ENCODE results near the gene TBC1D16. TPM values are rescaled to one million over a fixed set of nuclear protein-coding genes. Genes with fewer than 3 reads are reported as not detected.

TBC1D16 gene
- total RNA-seq, 6 experiments from 2014 or later: 15.1 to 25.5 (median 17.9) TPM

DNA sequence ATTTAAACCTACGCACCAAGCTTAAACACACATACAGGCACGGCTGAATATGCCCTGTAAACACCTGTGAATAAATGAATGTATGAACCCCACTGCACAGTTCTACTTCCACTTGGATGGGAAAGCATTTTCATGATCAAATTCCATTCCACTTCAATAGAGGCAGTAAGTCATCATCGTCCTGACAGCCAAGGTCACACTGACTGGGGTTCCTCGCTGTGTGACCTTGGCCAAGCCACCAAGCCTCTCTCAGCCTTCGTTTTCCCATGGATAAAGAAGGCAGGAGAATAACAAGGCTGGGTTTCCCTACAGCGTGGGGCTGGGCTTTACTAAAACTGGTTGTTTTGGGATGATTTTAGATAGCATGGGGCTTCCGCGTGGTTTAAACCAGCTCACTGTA lies 82.8 kb downstream of the TBC1D16 start:
- no peaks in the 10 kb centered on the region for H3K36me3 Mint-ChIP-seq (ENCODE audit: low read depth)
- no peaks in the 10 kb centered on the region for H3K4me1 Mint-ChIP-seq (ENCODE audit: low read depth)
- H3K4me3 Mint-ChIP-seq: no peak overlapping the region

DNA sequence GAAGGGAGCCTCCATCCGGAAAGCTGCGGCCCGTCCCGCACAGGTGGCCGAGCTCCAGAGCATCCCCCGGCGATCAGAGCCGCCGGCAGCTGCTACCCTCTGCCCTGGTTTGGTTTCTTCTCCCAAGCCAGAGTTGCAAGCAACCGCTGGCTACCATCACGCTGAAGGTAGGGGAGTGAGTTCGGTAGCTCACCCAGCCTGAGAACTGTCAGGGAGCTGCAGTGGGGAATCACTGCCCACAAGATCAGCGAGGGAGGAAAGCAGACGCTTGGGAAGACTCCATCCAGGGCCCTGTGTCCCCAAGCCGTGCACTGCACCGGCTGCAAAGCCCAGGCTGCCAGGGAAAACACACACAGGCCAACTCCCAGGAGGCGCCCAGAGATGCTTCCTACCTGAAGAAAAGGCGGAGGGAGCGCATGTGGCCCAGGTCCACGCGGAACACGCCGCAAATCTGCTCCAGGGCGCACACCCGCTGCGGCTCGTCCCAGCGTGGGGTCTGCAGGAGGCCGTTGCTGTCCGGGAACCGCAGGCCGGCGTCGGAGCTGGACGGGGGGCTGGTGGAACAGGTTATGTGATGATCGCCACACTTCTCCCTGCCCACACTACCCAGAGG lies 83.3 kb downstream of the TBC1D16 start:
- Mint-ChIP-seq H3K27ac (no peak overlapping the region), H3K4me3 (no peak overlapping the region), H3K27me3 (ENCODE audit: insufficient read depth) (no peaks in the 10 kb centered on the region), H3K9me3 (no peaks in the 10 kb centered on the region), H3K4me1 (ENCODE audit: low read depth) (no peaks in the 10 kb centered on the region), H3K36me3 (ENCODE audit: low read depth) (no peaks in the 10 kb centered on the region)
- no peak for TF ChIP-seq CTCF (IDR thresholded peaks at IDR 0.05)
- no peak for DNase-seq

More for the DNA sequence above, 82.8 kb downstream of the TBC1D16 start:
- H3K27me3 Mint-ChIP-seq (ENCODE audit: insufficient read depth): no peaks in the 10 kb centered on the region
- H3K9me3 Mint-ChIP-seq: no peaks in the 10 kb centered on the region
- no peak overlapping the region for H3K27ac Mint-ChIP-seq
- no peak for DNase-seq
- TF ChIP-seq CTCF (IDR thresholded peaks at IDR 0.05): no peak

- no peak for TF ChIP-seq CTCF (IDR thresholded peaks at IDR 0.05)
- H3K27ac Mint-ChIP-seq: no peak overlapping the region; the same call in 1 of the 2 replicates
- H3K4me1 Mint-ChIP-seq (ENCODE audit: low read depth): no peaks in the 10 kb centered on the region
- H3K4me3 Mint-ChIP-seq: no peak overlapping the region
- H3K36me3 Mint-ChIP-seq (ENCODE audit: low read depth): no peaks in the 10 kb centered on the region
- DNase-seq: peak; percentile 15
- no peaks in the 10 kb centered on the region for H3K27me3 Mint-ChIP-seq (ENCODE audit: insufficient read depth)
- no peaks in the 10 kb centered on the region for H3K9me3 Mint-ChIP-seq
Measured at GRCh38 chr17:79951361-79952264, 84.1 kb downstream of the TBC1D16 start.

GRCh38 chr17:79950751-79951150 lies 84.9 kb downstream of the TBC1D16 start:
- Mint-ChIP-seq H3K27me3 (ENCODE audit: insufficient read depth) (no peaks in the 10 kb centered on the region), H3K36me3 (ENCODE audit: low read depth) (no peaks in the 10 kb centered on the region), H3K9me3 (no peaks in the 10 kb centered on the region), H3K4me1 (ENCODE audit: low read depth) (no peaks in the 10 kb centered on the region), H3K4me3 (no peak overlapping the region), H3K27ac (no peak overlapping the region)
- no peak for DNase-seq
- TF ChIP-seq CTCF (IDR thresholded peaks at IDR 0.05): no peak

- Mint-ChIP-seq H3K4me3 (no peak overlapping the region), H3K36me3 (ENCODE audit: low read depth) (no peaks in the 10 kb centered on the region), H3K4me1 (ENCODE audit: low read depth) (no peaks in the 10 kb centered on the region), H3K9me3 (no peaks in the 10 kb centered on the region), H3K27me3 (ENCODE audit: insufficient read depth) (no peaks in the 10 kb centered on the region), H3K27ac (no peak overlapping the region)
- no peak for DNase-seq
- no peak for TF ChIP-seq CTCF (IDR thresholded peaks at IDR 0.05)
Measured at GRCh38 chr17:79950306-79950705, 85.4 kb downstream of the TBC1D16 start.
